Neuron (in vitro differentiated cells): ENCODE measurements around the gene DDHD1.

Source experiments
- H2AFZ ChIP-seq: one replicate; pipeline ENCODE4 v1.6.1; 2013; ENCODE audit warnings: low read depth, mild to moderate bottlenecking, inconsistent platforms, low read length, moderate library complexity
- H3K27me3 ChIP-seq: one replicate; pipeline ENCODE4 v1.6.1; 2013; ENCODE audit warnings: low read length; ENCODE audit not compliant: insufficient read depth
- H3K36me3 ChIP-seq: one replicate; pipeline ENCODE4 v1.6.1; 2013; ENCODE audit warnings: low read length; ENCODE audit not compliant: insufficient read depth
- H3K4me1 ChIP-seq: one replicate; pipeline ENCODE4 v1.6.1; 2013; ENCODE audit warnings: low read length; ENCODE audit not compliant: insufficient read depth
- H3K4me3 ChIP-seq: 2 replicates; pipeline ENCODE4 v1.5.1; 2013; ENCODE audit warnings: mild to moderate bottlenecking, low read length, moderate library complexity
- H3K9me3 ChIP-seq: one replicate; pipeline ENCODE4 v1.6.1; 2013; ENCODE audit warnings: low read length

The DDHD1 gene

GRCh38 chr14:53004976-53005375 lies 148.1 kb downstream of the DDHD1 start:
- H3K4me3 ChIP-seq: no peak overlapping the region
- H3K4me1 ChIP-seq: no peaks in the 10 kb centered on the region
- H3K36me3 ChIP-seq: no peaks in the 10 kb centered on the region
- H3K27me3 ChIP-seq: no peaks in the 10 kb centered on the region
- no peaks in the 10 kb centered on the region for H3K9me3 ChIP-seq
- H2AFZ ChIP-seq: no peak overlapping the region

- Histone ChIP-seq H3K9me3 (no peaks in the 10 kb centered on the region), H3K27me3 (no peaks in the 10 kb centered on the region), H2AFZ (no peak overlapping the region), H3K4me3 (no peak overlapping the region), H3K36me3 (no peaks in the 10 kb centered on the region), H3K4me1 (no peaks in the 10 kb centered on the region)
Measured at GRCh38 chr14:53003776-53004175, 149.3 kb downstream of the DDHD1 start.

- Histone ChIP-seq H3K4me3 (no peak overlapping the region), H3K9me3 (no peaks in the 10 kb centered on the region), H3K36me3 (no peaks in the 10 kb centered on the region), H2AFZ (no peak overlapping the region), H3K27me3 (no peaks in the 10 kb centered on the region), H3K4me1 (no peaks in the 10 kb centered on the region)
Measured at GRCh38 chr14:53002576-53002975, 150.5 kb downstream of the DDHD1 start.

GRCh38 chr14:53001787-53002378 lies 151.2 kb downstream of the DDHD1 start:
- Histone ChIP-seq H3K27me3 (no peaks in the 10 kb centered on the region), H3K4me3 (no peak overlapping the region), H3K9me3 (no peaks in the 10 kb centered on the region), H2AFZ (no peak overlapping the region), H3K4me1 (no peaks in the 10 kb centered on the region), H3K36me3 (no peaks in the 10 kb centered on the region)

GRCh38 chr14:52998376-52999015 lies 154.6 kb downstream of the DDHD1 start:
- no peak overlapping the region for H2AFZ ChIP-seq
- no peak overlapping the region for H3K4me3 ChIP-seq
- H3K36me3 ChIP-seq: no peaks in the 10 kb centered on the region
- peaks cover under 1% of the 10 kb centered on the region for H3K9me3 ChIP-seq
- H3K4me1 ChIP-seq: no peaks in the 10 kb centered on the region
- H3K27me3 ChIP-seq: no peaks in the 10 kb centered on the region

GRCh38 chr14:52996493-52996892 lies 156.6 kb downstream of the DDHD1 start:
- Histone ChIP-seq H3K4me1 (no peaks in the 10 kb centered on the region), H3K36me3 (no peaks in the 10 kb centered on the region)

GRCh38 chr14:52995998-52996397 lies 157.1 kb downstream of the DDHD1 start:
- Histone ChIP-seq H3K27me3 (no peaks in the 10 kb centered on the region), H3K4me3 (no peak overlapping the region), H3K4me1 (no peaks in the 10 kb centered on the region), H3K9me3 (peaks cover 2% of the 10 kb centered on the region), H3K36me3 (no peaks in the 10 kb centered on the region), H2AFZ (no peak overlapping the region)

More at GRCh38 chr14:52996493-52996892, 156.6 kb downstream of the DDHD1 start:
- Histone ChIP-seq H3K9me3 (peaks cover 2% of the 10 kb centered on the region), H2AFZ (no peak overlapping the region), H3K4me3 (no peak overlapping the region), H3K27me3 (no peaks in the 10 kb centered on the region)

GRCh38 chr14:52992236-52992870 lies 160.8 kb downstream of the DDHD1 start:
- Histone ChIP-seq H3K9me3 (peaks cover 2% of the 10 kb centered on the region), H3K27me3 (no peaks in the 10 kb centered on the region), H3K4me3 (no peak overlapping the region), H3K4me1 (no peaks in the 10 kb centered on the region), H2AFZ (no peak overlapping the region), H3K36me3 (no peaks in the 10 kb centered on the region)

- H3K36me3 ChIP-seq: no peaks in the 10 kb centered on the region
- no peaks in the 10 kb centered on the region for H3K4me1 ChIP-seq
- no peaks in the 10 kb centered on the region for H3K27me3 ChIP-seq
- H3K9me3 ChIP-seq: no peaks in the 10 kb centered on the region
- no peak overlapping the region for H3K4me3 ChIP-seq
- H2AFZ ChIP-seq: no peak overlapping the region
Measured at GRCh38 chr14:52988139-52988538, 165.0 kb downstream of the DDHD1 start.

GRCh38 chr14:52987514-52987913 lies 165.6 kb downstream of the DDHD1 start:
- Histone ChIP-seq H3K9me3 (no peaks in the 10 kb centered on the region), H2AFZ (no peak overlapping the region), H3K27me3 (no peaks in the 10 kb centered on the region), H3K36me3 (no peaks in the 10 kb centered on the region), H3K4me3 (no peak overlapping the region), H3K4me1 (no peaks in the 10 kb centered on the region)

GRCh38 chr14:52987042-52987441 lies 166.1 kb downstream of the DDHD1 start:
- Histone ChIP-seq H3K9me3 (no peaks in the 10 kb centered on the region), H3K36me3 (no peaks in the 10 kb centered on the region), H3K4me3 (no peak overlapping the region), H2AFZ (no peak overlapping the region), H3K27me3 (no peaks in the 10 kb centered on the region), H3K4me1 (no peaks in the 10 kb centered on the region)
